K562 (cell line): ENCODE results near the gene CYP11A1. TPM values are rescaled to one million over a fixed set of nuclear protein-coding genes. Genes with fewer than 3 reads are reported as not detected.

Experiments used
- SREBF1 ChIP-seq: fragments of 150-350 bp; IDR thresholded peaks from 2 replicates; pipeline ENCODE4 v1.6.1; 2014; ENCODE audit warnings: antibody characterized with exemption, low read depth, low read length, borderline replicate concordance
- polyA plus RNA-seq, 8 experiments: library from polyadenylated mRNA; depleted of rRNA in 4 of 8; stranded (reverse) in 5 of 8; unstranded in 3 of 8; fragments of >200 nt; fragmentation: Nextera tagmentation in 2 of 8; fragmentation: Illumina TruSeq in 1 of 8; extraction: Ambion mirVana in 2 of 8; extraction: Trizol in 1 of 8; gene quantifications; 2 replicates each; pipeline versions ENCODE4 v1.2.1 to v1.2.3, GENCODE V29; 2011 to 2014; ENCODE audit warnings: inconsistent platforms in 1 of 8, missing spikeins in 1 of 8
- total RNA-seq, 7 experiments: library from RNA; depleted of rRNA in 6 of 7; stranded (reverse); fragments of >200 nt in 6 of 7; fragmentation: Illumina TruSeq in 2 of 7; extraction: Trizol in 2 of 7; gene quantifications; 2 replicates each; pipeline versions ENCODE4 v1.2.1 to v1.2.3, GENCODE V29; 2011 to 2021; ENCODE audit warnings: low replicate concordance in 1 of 7
- TF ChIP-seq, protein P1 (sequence below): fragments of 450-650 bp; IDR thresholded peaks from 2 replicates; pipeline ENCODE4 v1.6.1; 2016; ENCODE audit warnings: mild to moderate bottlenecking, moderate library complexity
- TF ChIP-seq, protein P2 (sequence below): fragments of 450-650 bp; IDR thresholded peaks from 2 replicates; pipeline ENCODE4 v1.6.1; 2016; ENCODE audit warnings: borderline replicate concordance

CYP11A1 gene
- total and polyA plus RNA-seq, 9 of the 15 experiments (the other 6 are each of a cell fraction or from before 2014, with no cell fraction given) = 0.06 to 0.24 (median 0.10) TPM; not detected in 4

DNA sequence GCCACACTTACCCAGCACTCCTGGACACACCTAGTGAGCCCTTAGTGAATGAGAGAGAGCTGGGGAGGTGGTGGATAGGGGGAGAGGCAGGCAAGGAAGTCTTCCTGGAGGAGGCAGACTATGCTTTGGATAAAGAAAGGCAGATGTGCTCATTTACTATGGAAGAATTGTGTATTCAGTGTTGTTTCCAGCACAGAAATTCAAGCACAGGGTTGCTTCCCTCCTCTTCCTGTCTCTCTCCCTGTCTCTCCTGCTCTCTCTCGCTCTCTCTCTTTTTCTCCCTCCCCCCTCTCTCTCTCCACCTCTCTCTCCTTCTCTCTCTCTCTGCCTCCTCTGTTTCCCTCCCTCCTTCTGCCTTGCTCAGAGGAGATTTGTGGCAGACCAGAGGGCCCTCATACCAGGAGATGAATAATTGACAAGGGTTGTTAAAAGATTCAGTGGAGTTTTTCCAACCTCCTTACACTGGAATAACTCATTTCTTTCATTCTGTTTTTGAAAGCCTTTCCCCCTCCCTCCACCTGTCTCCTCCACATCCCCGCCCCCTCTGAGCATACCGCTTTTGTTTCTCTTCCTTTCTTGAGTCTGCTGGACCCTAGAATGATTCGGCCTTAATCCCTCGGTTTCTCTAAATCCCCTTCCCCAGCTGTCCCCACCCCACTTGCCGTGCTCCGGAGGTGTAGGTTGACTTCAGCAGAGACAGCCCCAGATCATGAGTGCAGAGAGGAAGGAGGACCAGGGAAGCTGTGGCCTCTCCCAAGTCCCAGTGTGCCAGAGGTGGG, 65.7 kb downstream of the CYP11A1 start (continued):
- TF ChIP-seq, protein P1, sequence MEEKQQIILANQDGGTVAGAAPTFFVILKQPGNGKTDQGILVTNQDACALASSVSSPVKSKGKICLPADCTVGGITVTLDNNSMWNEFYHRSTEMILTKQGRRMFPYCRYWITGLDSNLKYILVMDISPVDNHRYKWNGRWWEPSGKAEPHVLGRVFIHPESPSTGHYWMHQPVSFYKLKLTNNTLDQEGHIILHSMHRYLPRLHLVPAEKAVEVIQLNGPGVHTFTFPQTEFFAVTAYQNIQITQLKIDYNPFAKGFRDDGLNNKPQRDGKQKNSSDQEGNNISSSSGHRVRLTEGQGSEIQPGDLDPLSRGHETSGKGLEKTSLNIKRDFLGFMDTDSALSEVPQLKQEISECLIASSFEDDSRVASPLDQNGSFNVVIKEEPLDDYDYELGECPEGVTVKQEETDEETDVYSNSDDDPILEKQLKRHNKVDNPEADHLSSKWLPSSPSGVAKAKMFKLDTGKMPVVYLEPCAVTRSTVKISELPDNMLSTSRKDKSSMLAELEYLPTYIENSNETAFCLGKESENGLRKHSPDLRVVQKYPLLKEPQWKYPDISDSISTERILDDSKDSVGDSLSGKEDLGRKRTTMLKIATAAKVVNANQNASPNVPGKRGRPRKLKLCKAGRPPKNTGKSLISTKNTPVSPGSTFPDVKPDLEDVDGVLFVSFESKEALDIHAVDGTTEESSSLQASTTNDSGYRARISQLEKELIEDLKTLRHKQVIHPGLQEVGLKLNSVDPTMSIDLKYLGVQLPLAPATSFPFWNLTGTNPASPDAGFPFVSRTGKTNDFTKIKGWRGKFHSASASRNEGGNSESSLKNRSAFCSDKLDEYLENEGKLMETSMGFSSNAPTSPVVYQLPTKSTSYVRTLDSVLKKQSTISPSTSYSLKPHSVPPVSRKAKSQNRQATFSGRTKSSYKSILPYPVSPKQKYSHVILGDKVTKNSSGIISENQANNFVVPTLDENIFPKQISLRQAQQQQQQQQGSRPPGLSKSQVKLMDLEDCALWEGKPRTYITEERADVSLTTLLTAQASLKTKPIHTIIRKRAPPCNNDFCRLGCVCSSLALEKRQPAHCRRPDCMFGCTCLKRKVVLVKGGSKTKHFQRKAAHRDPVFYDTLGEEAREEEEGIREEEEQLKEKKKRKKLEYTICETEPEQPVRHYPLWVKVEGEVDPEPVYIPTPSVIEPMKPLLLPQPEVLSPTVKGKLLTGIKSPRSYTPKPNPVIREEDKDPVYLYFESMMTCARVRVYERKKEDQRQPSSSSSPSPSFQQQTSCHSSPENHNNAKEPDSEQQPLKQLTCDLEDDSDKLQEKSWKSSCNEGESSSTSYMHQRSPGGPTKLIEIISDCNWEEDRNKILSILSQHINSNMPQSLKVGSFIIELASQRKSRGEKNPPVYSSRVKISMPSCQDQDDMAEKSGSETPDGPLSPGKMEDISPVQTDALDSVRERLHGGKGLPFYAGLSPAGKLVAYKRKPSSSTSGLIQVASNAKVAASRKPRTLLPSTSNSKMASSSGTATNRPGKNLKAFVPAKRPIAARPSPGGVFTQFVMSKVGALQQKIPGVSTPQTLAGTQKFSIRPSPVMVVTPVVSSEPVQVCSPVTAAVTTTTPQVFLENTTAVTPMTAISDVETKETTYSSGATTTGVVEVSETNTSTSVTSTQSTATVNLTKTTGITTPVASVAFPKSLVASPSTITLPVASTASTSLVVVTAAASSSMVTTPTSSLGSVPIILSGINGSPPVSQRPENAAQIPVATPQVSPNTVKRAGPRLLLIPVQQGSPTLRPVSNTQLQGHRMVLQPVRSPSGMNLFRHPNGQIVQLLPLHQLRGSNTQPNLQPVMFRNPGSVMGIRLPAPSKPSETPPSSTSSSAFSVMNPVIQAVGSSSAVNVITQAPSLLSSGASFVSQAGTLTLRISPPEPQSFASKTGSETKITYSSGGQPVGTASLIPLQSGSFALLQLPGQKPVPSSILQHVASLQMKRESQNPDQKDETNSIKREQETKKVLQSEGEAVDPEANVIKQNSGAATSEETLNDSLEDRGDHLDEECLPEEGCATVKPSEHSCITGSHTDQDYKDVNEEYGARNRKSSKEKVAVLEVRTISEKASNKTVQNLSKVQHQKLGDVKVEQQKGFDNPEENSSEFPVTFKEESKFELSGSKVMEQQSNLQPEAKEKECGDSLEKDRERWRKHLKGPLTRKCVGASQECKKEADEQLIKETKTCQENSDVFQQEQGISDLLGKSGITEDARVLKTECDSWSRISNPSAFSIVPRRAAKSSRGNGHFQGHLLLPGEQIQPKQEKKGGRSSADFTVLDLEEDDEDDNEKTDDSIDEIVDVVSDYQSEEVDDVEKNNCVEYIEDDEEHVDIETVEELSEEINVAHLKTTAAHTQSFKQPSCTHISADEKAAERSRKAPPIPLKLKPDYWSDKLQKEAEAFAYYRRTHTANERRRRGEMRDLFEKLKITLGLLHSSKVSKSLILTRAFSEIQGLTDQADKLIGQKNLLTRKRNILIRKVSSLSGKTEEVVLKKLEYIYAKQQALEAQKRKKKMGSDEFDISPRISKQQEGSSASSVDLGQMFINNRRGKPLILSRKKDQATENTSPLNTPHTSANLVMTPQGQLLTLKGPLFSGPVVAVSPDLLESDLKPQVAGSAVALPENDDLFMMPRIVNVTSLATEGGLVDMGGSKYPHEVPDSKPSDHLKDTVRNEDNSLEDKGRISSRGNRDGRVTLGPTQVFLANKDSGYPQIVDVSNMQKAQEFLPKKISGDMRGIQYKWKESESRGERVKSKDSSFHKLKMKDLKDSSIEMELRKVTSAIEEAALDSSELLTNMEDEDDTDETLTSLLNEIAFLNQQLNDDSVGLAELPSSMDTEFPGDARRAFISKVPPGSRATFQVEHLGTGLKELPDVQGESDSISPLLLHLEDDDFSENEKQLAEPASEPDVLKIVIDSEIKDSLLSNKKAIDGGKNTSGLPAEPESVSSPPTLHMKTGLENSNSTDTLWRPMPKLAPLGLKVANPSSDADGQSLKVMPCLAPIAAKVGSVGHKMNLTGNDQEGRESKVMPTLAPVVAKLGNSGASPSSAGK = no peak
- TF ChIP-seq, protein P2, sequence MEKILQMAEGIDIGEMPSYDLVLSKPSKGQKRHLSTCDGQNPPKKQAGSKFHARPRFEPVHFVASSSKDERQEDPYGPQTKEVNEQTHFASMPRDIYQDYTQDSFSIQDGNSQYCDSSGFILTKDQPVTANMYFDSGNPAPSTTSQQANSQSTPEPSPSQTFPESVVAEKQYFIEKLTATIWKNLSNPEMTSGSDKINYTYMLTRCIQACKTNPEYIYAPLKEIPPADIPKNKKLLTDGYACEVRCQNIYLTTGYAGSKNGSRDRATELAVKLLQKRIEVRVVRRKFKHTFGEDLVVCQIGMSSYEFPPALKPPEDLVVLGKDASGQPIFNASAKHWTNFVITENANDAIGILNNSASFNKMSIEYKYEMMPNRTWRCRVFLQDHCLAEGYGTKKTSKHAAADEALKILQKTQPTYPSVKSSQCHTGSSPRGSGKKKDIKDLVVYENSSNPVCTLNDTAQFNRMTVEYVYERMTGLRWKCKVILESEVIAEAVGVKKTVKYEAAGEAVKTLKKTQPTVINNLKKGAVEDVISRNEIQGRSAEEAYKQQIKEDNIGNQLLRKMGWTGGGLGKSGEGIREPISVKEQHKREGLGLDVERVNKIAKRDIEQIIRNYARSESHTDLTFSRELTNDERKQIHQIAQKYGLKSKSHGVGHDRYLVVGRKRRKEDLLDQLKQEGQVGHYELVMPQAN = no peak
- TF ChIP-seq SREBF1 = no peak
